Kidney (tissue), 14 donors: ENCODE data around the gene SUCLG2. TPM values are rescaled to one million over a fixed set of nuclear protein-coding genes. Genes with fewer than 3 reads are reported as not detected.

Experiments used
- DNase-seq, 5 donors: peaks; one replicate each; pipeline ENCODE4 v3.0.0-alpha.2; 2013 to 2020
- FAIRE-seq: peaks from 2 replicates; lab custom pipeline; 2012; peaks lifted over from hg19 to GRCh38; lab: Jason Lieb, UNC
- H3K27ac ChIP-seq, 2 donors: one replicate each; pipeline ENCODE4 v1.7.0; 2013; ENCODE audit warnings: low read depth in 2 of 2, low read length in 2 of 2, inconsistent platforms in 1 of 2
- H3K27me3 ChIP-seq: one replicate; pipeline ENCODE4 v1.7.1; 2013; ENCODE audit warnings: low read length, inconsistent platforms; ENCODE audit not compliant: control insufficient read depth, insufficient read depth
- H3K36me3 ChIP-seq, 3 donors: one replicate each; pipeline versions ENCODE4 v1.7.0 to v1.7.1; 2013; ENCODE audit warnings: low read length in 3 of 3, control low read depth in 1 of 3, inconsistent platforms in 1 of 3; ENCODE audit not compliant: insufficient read depth in 3 of 3, control insufficient read depth in 2 of 3
- H3K4me1 ChIP-seq, 3 donors: one replicate each; pipeline versions ENCODE4 v1.7.0 to v1.7.1; 2013; ENCODE audit warnings: low read length in 3 of 3, inconsistent platforms in 1 of 3, low read depth in 1 of 3; ENCODE audit not compliant: control insufficient read depth in 2 of 3, insufficient read depth in 2 of 3
- H3K4me3 ChIP-seq, 3 donors: one replicate each; pipeline versions ENCODE4 v1.7.0 to v1.8.1; 2013; ENCODE audit warnings: low read length in 3 of 3, control low read depth in 1 of 3, inconsistent platforms in 1 of 3
- H3K9ac ChIP-seq, 3 donors: one replicate each; pipeline versions ENCODE4 v1.7.0 to v1.7.1; 2013; ENCODE audit warnings: low read length in 3 of 3, control low read depth in 1 of 3, inconsistent platforms in 1 of 3
- H3K9me3 ChIP-seq, 3 donors: one replicate each; pipeline versions ENCODE4 v1.7.0 to v1.7.1; 2013; ENCODE audit warnings: low read length in 3 of 3, control low read depth in 1 of 3, inconsistent platforms in 1 of 3; ENCODE audit not compliant: control insufficient read depth in 2 of 3, insufficient read depth in 1 of 3
- intact Hi-C: fragments of 100-400 bp; cut with DNase I; formaldehyde crosslinking; loops from one replicate; pipeline ENCODE4 v1.11.1; 2022
- polyA plus RNA-seq: library from polyadenylated mRNA; stranded (reverse); fragments of 350-450 nt; fragmentation: Illumina TruSeq; extraction: RNeasy Lipid Tissue Mini Kit (QIAGEN cat#74804); gene quantifications from one replicate; pipeline ENCODE4 v1.2.3, GENCODE V29; 2014; ENCODE audit warnings: low read depth, low replicate concordance; ENCODE audit not compliant: insufficient read depth
- total RNA-seq: library from RNA; stranded (reverse); fragmentation: NEBNext Ultra II Directional; extraction: Animal tissue kit (Norgen Biotek cat#: 25700); gene quantifications from one replicate; pipeline ENCODE4 v1.2.1, GENCODE V29; 2021
- TF ChIP-seq, protein P1 (sequence below): IDR thresholded peaks from 3 replicates; pipeline ENCODE4 v1.5.1; 2012; ENCODE audit warnings: mild to moderate bottlenecking, moderate library complexity, borderline replicate concordance; ENCODE audit not compliant: insufficient read depth; ENCODE audit errors: extremely low read depth
- donor health status: control.
- donor health status: control.
- donor health status: control.
- donor health status: control.
- donor health status: control.
- donor health status: DM: yes; HTN: yes; CAD: no.
- donor health status: Normal renal cell carcinoma (clear cell type).

SUCLG2 gene
- total and polyA plus RNA-seq, 2 donors from 2014 or later = 62.8 to 117 TPM

DNA sequence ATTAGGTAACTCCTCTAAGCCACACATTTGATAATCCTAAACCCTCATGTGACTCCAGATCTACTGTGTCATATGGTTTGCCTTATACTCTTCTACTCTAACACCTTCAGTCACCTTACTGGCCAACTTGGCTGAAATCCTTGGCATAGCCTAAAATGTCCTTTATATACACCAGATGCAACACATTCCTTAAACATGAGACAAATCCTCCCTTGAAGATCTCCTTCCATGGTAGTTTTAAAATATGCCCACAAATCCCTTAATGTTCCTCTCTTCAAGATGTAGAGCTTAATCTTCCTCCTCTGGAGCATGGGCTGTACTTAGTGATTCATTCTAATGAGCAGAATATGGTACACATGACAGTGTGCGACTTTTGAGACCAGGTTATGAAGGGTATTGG is 238.9 kb downstream of the SUCLG2 start:
- Histone ChIP-seq H3K4me3 (no peak overlapping the region), H3K9me3 (peaks cover 0 to 1% (median 0%) of the 10 kb centered on the region in 3 donors), H3K27ac (no peak overlapping the region), H3K9ac (no peak overlapping the region), H3K4me1 (no peaks in the 10 kb centered on the region), H3K27me3 (no peaks in the 10 kb centered on the region), H3K36me3 (no peaks in the 10 kb centered on the region)
- DNase-seq (no peak), FAIRE-seq (no peak)
- intact Hi-C loops = no loop called here
- TF ChIP-seq, protein P1, sequence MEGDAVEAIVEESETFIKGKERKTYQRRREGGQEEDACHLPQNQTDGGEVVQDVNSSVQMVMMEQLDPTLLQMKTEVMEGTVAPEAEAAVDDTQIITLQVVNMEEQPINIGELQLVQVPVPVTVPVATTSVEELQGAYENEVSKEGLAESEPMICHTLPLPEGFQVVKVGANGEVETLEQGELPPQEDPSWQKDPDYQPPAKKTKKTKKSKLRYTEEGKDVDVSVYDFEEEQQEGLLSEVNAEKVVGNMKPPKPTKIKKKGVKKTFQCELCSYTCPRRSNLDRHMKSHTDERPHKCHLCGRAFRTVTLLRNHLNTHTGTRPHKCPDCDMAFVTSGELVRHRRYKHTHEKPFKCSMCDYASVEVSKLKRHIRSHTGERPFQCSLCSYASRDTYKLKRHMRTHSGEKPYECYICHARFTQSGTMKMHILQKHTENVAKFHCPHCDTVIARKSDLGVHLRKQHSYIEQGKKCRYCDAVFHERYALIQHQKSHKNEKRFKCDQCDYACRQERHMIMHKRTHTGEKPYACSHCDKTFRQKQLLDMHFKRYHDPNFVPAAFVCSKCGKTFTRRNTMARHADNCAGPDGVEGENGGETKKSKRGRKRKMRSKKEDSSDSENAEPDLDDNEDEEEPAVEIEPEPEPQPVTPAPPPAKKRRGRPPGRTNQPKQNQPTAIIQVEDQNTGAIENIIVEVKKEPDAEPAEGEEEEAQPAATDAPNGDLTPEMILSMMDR = no peak

DNA sequence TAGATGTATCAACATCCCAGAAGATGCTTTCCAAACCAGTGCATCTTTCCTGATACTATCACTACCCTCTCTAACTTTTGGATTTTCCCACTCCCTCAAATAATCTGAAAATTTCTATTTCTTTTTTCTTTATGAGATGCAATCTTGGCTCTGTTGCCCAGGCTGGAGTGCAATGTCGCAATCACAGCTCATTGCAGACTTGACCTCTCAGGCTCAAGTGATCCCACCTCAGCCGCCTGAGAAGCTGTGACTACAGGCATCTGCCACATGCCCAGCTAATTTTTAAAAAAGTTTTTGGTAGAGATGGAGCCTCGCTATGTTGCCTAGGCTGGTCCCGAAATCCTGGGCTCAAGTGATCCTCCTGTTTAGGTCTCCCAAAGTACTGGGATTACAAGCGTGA is 239.7 kb downstream of the SUCLG2 start:
- no peaks in the 10 kb centered on the region for H3K9me3 ChIP-seq
- DNase-seq = no peak
- H3K27ac ChIP-seq = no peak overlapping the region
- no peak for FAIRE-seq
- H3K9ac ChIP-seq = no peak overlapping the region
- no peaks in the 10 kb centered on the region for H3K27me3 ChIP-seq
- no peaks in the 10 kb centered on the region for H3K4me1 ChIP-seq
- intact Hi-C loops = no loop called here
- H3K36me3 ChIP-seq = no peaks in the 10 kb centered on the region
- H3K4me3 ChIP-seq = no peak overlapping the region
- TF ChIP-seq, protein P1 = no peak

DNA sequence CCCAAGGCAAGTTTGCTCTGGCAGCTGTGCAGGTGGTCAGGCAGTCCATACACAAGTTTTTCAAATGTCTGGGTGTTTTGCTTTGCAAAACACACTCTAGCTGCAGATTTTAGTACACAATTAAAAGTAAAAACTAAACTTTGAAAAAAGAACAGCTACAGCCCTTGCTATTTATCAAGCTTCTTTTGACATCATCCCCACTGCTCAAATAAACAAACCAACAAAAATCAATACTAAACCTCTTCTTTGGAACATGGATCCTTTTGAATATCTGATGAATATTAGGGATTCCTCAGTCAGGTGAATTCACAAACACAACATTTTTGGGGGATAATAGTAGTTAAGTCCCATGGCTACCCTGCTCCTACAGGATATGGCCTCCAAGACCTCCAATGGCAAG is 249.2 kb downstream of the SUCLG2 start:
- no peak overlapping the region for H3K27ac ChIP-seq
- DNase-seq (no peak), FAIRE-seq (no peak)
- no peaks in the 10 kb centered on the region for H3K9me3 ChIP-seq
- peaks cover 0 to 2% (median 0%) of the 10 kb centered on the region in 3 donors for H3K36me3 ChIP-seq
- H3K4me3 ChIP-seq = no peak overlapping the region
- H3K27me3 ChIP-seq = no peaks in the 10 kb centered on the region
- intact Hi-C loops = no loop called here
- TF ChIP-seq, protein P1 = no peak
- no peak overlapping the region for H3K9ac ChIP-seq
- H3K4me1 ChIP-seq = no peaks in the 10 kb centered on the region

DNA sequence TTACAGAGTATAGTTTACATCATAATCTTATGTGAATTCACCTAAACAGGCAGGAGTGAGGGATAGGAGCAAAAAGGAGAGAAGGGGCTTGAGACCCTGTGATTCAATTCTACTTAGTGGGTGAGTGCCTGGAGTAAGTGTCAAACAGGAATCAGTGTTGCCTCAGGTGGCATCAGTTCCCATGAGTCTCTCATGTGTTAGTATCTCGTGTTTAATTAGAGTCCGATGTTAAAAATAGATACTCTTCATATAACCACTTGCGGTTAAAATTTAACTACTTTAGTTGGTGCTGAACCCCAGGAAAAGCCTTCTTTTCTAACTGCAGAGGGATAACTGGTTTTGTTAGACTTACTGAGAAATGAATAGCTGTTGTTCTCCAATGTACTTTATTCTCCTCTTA is 251.5 kb downstream of the SUCLG2 start:
- H3K9ac ChIP-seq = no peak overlapping the region
- TF ChIP-seq, protein P1 = no peak
- intact Hi-C loops = no loop called here
- no peaks in the 10 kb centered on the region for H3K27me3 ChIP-seq
- H3K27ac ChIP-seq = no peak overlapping the region
- H3K36me3 ChIP-seq = peaks cover 0 to 2% (median 0%) of the 10 kb centered on the region in 3 donors
- no peak overlapping the region for H3K4me3 ChIP-seq
- H3K4me1 ChIP-seq = no peaks in the 10 kb centered on the region
- no peaks in the 10 kb centered on the region for H3K9me3 ChIP-seq
- FAIRE-seq = no peak
- DNase-seq = no peak
